Measurements from ENCODE around the gene TENM4. TPM values are rescaled to one million over a fixed set of nuclear protein-coding genes. Genes with fewer than 3 reads are reported as not detected.

TENM4 gene
- polyA plus RNA-seq, 5 donors: 3.1 to 6.2 (median 3.7) TPM

- no peak for DNase-seq
Measured at GRCh38 chr11:79421820-79422219, 19.0 kb downstream of the TENM4 start.

- no peak for DNase-seq
Measured at GRCh38 chr11:79419120-79419519, 21.7 kb downstream of the TENM4 start.

- no peak for DNase-seq
Measured at GRCh38 chr11:79418241-79418640, 22.6 kb downstream of the TENM4 start.

GRCh38 chr11:79417069-79417920 lies 23.5 kb downstream of the TENM4 start:
- DNase-seq: no peak

GRCh38 chr11:79415912-79416311 lies 24.9 kb downstream of the TENM4 start:
- no peak for DNase-seq

- DNase-seq: no peak
Measured at GRCh38 chr11:79415411-79415810, 25.4 kb downstream of the TENM4 start.

GRCh38 chr11:79414644-79415317 lies 26.0 kb downstream of the TENM4 start:
- no peak for DNase-seq

GRCh38 chr11:79414041-79414440 lies 26.8 kb downstream of the TENM4 start:
- DNase-seq: no peak

GRCh38 chr11:79413268-79413667 lies 27.6 kb downstream of the TENM4 start:
- DNase-seq: peak; percentile 70 to 80

- DNase-seq: no peak
Measured at GRCh38 chr11:79412761-79413160, 28.1 kb downstream of the TENM4 start.

- no peak for DNase-seq
Measured at GRCh38 chr11:79409330-79409729, 31.5 kb downstream of the TENM4 start.

- no peak for DNase-seq
Measured at GRCh38 chr11:79406376-79406775, 34.5 kb downstream of the TENM4 start.

GRCh38 chr11:79404806-79405205 lies 36.0 kb downstream of the TENM4 start:
- no peak for DNase-seq

- DNase-seq: peak; percentile 32 to 35
Measured at GRCh38 chr11:79404325-79404724, 36.5 kb downstream of the TENM4 start.

- DNase-seq: no peak
Measured at GRCh38 chr11:79403839-79404238, 37.0 kb downstream of the TENM4 start.

- no peak for DNase-seq
Measured at GRCh38 chr11:79402912-79403311, 37.9 kb downstream of the TENM4 start.

- peak in 1 of 2 donors; percentile 12 for DNase-seq
Measured at GRCh38 chr11:79400717-79401330, 40.0 kb downstream of the TENM4 start.

- no peak for DNase-seq
Measured at GRCh38 chr11:79400206-79400605, 40.6 kb downstream of the TENM4 start.

- DNase-seq: no peak
Measured at GRCh38 chr11:79397252-79397651, 43.6 kb downstream of the TENM4 start.

GRCh38 chr11:79396674-79397073 lies 44.2 kb downstream of the TENM4 start:
- DNase-seq: no peak

- DNase-seq: no peak
Measured at GRCh38 chr11:79396001-79396400, 44.8 kb downstream of the TENM4 start.

- no peak for DNase-seq
Measured at GRCh38 chr11:79393362-79394043, 47.3 kb downstream of the TENM4 start.

Data from right lung (tissue), 5 donors.